ENCODE data around the gene CCNA1. TPM values are rescaled to one million over a fixed set of nuclear protein-coding genes. Genes with fewer than 3 reads are reported as not detected.

Gene CCNA1
- total RNA-seq, 1 experiment from 2014 or later = 2.7 TPM

- no peak for TF ChIP-seq CTCF (conservative IDR thresholded peaks at IDR 0.05)
- H3K27me3 ChIP-seq (ENCODE audit: insufficient read depth, low read length) = no peaks in the 10 kb centered on the region
- no peaks in the 10 kb centered on the region for H4K20me1 ChIP-seq (ENCODE audit: control insufficient read depth, insufficient read depth, insufficient read length)
- no peak for DNase-seq
- no peak overlapping the region for H2BK120ac ChIP-seq (ENCODE audit: low read depth, low read length, poor library complexity, severe bottlenecking)
- no peak overlapping the region for H3T11ph ChIP-seq (ENCODE audit: low read length)
- H3K9me3 Mint-ChIP-seq = peaks cover 4 to 16% of the 10 kb centered on the region in 2 experiments
- H3K9ac ChIP-seq (ENCODE audit: extremely low read depth, insufficient read length, low read length) = no peak overlapping the region
- no peak overlapping the region for H3K4me2 ChIP-seq (ENCODE audit: insufficient read depth, insufficient read length, low read length)
- H3K18ac ChIP-seq (ENCODE audit: insufficient read length, low read depth, low read length) = no peak overlapping the region
- no peak overlapping the region for H2BK5ac ChIP-seq (ENCODE audit: insufficient read length, low read length)
- H2BK12ac ChIP-seq (ENCODE audit: insufficient read length, low read depth, low read length) = no peak overlapping the region
- no peak overlapping the region for H2AK5ac ChIP-seq (ENCODE audit: insufficient read length, low read length)
- H4K91ac ChIP-seq (ENCODE audit: insufficient read length, low read depth, low read length) = no peak overlapping the region
- no peak overlapping the region for H3K27ac Mint-ChIP-seq
- H3K23me2 ChIP-seq (ENCODE audit: insufficient read length, low read depth, low read length, poor library complexity, severe bottlenecking) = no peaks in the 10 kb centered on the region
- H3K79me1 ChIP-seq (ENCODE audit: insufficient read depth, low read depth, low read length, poor library complexity, severe bottlenecking) = no peaks in the 10 kb centered on the region
- H3K4me1 ChIP-seq (ENCODE audit: insufficient read depth, low read length) = no peaks in the 10 kb centered on the region; the same call in 1 of the 2 replicates
- H4K8ac ChIP-seq (replicated peaks; ENCODE audit: insufficient read length, low read depth, low read length) = no peak overlapping the region
- H4K5ac ChIP-seq (ENCODE audit: insufficient read length, low read depth, low read length) = no peak overlapping the region
- no peak overlapping the region for H2AFZ ChIP-seq (ENCODE audit: low read length)
- no peak overlapping the region for H3K14ac ChIP-seq (ENCODE audit: insufficient read depth, low read length)
- no peak overlapping the region for H2BK15ac ChIP-seq (ENCODE audit: low read depth, low read length)
- no peaks in the 10 kb centered on the region for H3K9me3 ChIP-seq (ENCODE audit: control insufficient read depth, low read depth, low read length)
- H3K36me3 Mint-ChIP-seq (ENCODE audit: insufficient read depth in 1 of 3, low read depth in 3 of 3) = peaks cover 0 to 2% (median 0%) of the 10 kb centered on the region in 3 experiments; a peak in 2 of 7 replicates
- H3K27me3 Mint-ChIP-seq (ENCODE audit: low read depth) = peaks cover 3% of the 10 kb centered on the region; the same call in 1 of the 2 replicates
- H3K56ac ChIP-seq (ENCODE audit: insufficient read length, low read depth, low read length) = no peak overlapping the region
- peaks cover 10 to 11% of the 10 kb centered on the region in 2 experiments for H3K4me1 Mint-ChIP-seq
- H3K79me2 ChIP-seq (ENCODE audit: insufficient read depth, low read length) = no peaks in the 10 kb centered on the region
- no peak overlapping the region for H3K4ac ChIP-seq (ENCODE audit: low read depth, low read length)
- no peak overlapping the region for H3K27ac ChIP-seq (ENCODE audit: insufficient read length, low read depth, low read length)
- H3K23ac ChIP-seq (ENCODE audit: insufficient read length, low read depth, low read length) = no peak overlapping the region
- H2BK20ac ChIP-seq (ENCODE audit: low read depth, low read length, poor library complexity, severe bottlenecking) = no peak overlapping the region
- H3K4me3 Mint-ChIP-seq = no peak overlapping the region
Measured at GRCh38 chr13:36421447-36421846, 10.8 kb upstream of the CCNA1 start.
